VCaP (cell line): ENCODE measurements around the gene GPR3.
A peak's percentile ranks its signal among the peaks of the same experiment; 100 is the strongest.

Experiments used
- H3K27ac ChIP-seq: fragments of 450-650 bp; 2 replicates; pipeline ENCODE4 v1.5.1; 2017
- TF ChIP-seq, protein P1 (sequence below): fragments of 450-650 bp; conservative IDR thresholded peaks from 2 replicates; pipeline ENCODE4 v1.5.1; 2017; ENCODE audit warnings: mild to moderate bottlenecking, moderate library complexity

Gene GPR3, protein sequence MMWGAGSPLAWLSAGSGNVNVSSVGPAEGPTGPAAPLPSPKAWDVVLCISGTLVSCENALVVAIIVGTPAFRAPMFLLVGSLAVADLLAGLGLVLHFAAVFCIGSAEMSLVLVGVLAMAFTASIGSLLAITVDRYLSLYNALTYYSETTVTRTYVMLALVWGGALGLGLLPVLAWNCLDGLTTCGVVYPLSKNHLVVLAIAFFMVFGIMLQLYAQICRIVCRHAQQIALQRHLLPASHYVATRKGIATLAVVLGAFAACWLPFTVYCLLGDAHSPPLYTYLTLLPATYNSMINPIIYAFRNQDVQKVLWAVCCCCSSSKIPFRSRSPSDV

DNA sequence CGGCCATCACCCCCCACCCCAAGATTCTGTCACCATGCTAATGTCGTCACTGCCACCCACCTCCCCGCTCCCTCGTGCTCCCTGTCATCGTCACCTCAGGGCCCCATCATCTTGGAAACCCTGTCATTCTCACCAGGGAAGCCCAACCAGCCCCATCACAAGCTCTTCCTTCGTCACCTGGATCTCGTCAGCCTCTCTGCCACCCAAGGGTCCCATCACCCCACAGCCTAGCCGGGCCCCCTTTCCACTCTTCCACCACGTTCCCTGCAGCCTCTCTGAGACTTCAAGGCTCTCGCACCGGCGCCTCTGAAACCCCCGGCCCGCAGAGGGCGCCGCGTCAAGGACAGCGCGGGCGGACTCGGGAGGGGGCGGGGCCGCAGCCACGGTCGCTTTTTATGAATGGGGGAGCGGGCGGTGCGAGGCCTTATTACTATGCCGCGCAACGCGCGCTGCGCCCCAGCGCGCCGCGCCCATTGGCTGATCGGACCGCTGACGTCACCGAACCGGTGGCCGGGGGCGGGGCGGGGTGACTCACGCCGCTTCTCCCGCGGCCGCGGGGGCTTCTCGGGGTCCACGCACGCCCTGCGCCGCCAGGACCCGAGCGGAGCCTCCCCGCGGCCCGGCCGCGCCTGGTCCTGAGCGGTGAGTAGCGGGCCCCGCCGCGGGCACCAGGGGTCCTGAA is at the start of gene GPR3:
TSS of gene GPR3 (plus strand) at position 527 of the 682 bp plus-strand sequence. CDS start 1,177 bp downstream, outside the sequence.
- TF ChIP-seq, protein P1, sequence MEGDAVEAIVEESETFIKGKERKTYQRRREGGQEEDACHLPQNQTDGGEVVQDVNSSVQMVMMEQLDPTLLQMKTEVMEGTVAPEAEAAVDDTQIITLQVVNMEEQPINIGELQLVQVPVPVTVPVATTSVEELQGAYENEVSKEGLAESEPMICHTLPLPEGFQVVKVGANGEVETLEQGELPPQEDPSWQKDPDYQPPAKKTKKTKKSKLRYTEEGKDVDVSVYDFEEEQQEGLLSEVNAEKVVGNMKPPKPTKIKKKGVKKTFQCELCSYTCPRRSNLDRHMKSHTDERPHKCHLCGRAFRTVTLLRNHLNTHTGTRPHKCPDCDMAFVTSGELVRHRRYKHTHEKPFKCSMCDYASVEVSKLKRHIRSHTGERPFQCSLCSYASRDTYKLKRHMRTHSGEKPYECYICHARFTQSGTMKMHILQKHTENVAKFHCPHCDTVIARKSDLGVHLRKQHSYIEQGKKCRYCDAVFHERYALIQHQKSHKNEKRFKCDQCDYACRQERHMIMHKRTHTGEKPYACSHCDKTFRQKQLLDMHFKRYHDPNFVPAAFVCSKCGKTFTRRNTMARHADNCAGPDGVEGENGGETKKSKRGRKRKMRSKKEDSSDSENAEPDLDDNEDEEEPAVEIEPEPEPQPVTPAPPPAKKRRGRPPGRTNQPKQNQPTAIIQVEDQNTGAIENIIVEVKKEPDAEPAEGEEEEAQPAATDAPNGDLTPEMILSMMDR: peak; percentile 78
- H3K27ac ChIP-seq: peak within 1 kb of the TSS; percentile 23; the same call in 1 of the 2 replicates

DNA sequence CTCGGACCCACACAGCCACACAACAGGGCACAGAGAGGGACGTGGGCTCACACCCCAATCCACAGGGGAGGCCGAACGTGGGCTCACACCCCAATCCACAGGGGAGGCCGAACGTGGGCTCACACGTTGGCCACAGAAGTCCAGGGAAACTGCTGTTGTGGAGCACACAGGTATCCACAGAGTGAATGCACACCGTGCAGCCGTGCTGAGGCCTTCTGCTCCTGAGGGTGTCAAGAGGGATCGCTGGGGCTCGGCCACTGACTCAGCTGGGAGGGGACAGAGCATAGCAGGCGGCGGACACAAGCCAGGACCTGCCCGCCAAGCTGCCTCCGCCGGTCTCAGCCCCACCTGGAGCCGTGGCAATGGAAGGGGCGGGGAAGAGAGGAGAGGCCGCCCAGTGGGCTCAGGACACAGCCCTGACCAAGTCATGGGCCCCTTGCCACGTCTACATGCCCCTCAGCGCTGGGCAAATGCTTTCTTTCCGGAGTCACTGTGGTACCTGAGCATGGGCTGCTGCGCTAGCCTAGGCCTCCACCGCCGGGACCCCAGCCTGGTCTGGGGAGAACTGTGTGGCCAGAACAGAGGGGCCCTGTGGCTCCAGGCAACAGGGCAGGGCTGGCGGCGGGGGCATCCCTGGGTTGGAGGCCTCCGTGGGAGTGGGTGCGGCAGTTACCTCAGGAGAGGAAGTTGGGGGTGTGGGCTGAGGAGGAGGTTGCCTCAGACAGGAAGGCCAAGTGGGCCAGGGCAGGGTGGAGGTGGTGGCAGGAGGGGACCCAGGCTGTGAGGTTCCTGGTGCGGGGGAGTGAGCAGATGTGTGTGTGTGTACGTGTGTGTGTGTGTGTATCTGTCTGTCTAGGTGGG is 49.4 kb upstream of the GPR3 start:
- peak overlapping the region; percentile 80 for H3K27ac ChIP-seq
- TF ChIP-seq, protein P1: no peak

DNA sequence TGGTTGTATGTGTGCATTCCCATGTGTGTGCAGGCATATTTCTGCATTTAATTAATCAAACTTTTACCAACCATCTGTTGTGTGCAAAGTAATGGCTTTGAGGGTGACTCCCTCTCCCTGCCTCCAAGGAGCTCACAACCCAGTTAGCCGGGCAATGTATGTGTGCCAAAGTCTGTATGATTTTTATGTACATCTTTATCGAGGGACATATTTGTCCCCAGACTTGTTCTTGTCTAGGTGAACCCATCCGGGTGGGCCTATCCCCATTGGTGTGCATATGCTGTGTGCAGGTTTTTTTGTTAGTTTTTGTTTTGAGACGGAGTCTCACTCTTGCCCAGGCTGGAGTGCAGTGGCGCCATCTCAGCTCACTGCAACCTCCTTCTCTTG is 48.8 kb upstream of the GPR3 start:
- TF ChIP-seq, protein P1: no peak
- H3K27ac ChIP-seq: peak overlapping the region; percentile 80

DNA sequence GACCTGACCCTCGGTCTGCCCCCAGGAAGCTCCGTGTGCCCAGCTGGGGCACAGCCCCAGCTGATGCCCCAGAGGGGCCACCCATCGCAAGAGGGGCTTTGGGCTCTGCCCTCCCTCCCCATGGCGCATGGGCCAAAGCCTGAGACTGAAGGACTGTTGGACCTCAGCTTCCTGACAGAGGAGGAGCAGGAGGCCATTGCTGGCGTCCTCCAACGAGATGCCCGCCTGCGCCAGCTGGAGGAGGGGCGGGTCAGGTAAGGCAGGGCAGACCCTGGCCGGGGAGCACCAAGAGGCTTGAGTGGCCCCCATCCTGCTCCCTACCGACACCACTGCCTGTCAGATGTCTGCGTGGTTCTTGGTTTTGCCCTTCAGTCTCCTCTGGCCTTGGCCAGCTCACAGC is 47.1 kb upstream of the GPR3 start:
- TF ChIP-seq, protein P1: no peak
- H3K27ac ChIP-seq: no peak overlapping the region

DNA sequence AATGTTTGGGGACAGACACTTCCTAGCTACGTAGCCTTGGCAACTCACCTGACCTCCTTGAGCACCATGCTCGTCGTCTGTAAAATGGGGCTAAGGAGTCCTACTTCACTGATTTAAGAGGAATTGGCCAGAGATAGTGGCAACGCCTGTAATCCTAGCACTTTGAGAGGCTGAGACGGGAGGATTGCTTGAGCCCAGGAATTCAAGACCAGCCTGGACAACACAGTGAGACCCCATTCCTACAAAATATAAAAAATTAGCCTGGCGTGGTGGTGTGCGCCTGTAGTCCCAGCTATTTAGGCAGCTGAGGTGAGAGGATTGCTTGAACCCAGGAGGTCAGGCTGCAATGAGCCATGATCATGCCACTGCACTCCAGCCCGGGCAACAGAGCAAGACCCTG is 46.1 kb upstream of the GPR3 start:
- H3K27ac ChIP-seq: no peak overlapping the region
- TF ChIP-seq, protein P1: no peak

DNA sequence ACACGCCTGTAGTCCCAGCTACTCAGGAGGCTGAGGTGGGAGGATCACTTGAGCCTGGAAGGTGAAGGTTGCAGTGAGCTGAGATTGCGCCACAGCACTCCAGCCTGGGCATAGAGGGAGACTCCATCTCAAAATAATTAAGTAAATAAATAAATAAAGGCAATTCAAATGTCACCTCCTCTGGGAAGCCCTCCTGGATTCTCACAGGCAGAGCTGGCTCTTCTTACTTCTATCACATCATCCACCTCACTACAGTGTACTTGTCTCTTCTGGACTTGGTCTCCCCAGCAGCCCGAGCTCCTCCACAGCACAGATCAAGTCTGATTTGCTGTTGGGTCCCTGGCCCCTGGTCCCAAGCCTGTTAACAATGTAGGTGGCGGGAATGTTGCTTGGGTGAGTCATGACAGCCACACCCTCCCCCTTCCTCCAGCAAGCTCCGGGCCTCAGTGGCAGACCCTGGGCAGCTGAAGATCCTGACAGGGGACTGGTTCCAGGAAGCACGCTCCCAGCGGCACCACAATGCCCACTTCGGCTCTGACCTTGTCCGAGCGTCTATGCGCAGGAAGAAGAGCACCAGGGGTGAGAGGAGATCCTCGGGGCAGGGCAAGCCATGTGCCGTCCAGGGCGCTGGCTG is 45.3 kb upstream of the GPR3 start:
- TF ChIP-seq, protein P1: no peak
- H3K27ac ChIP-seq: no peak overlapping the region
